ENCODE results near the gene BCL2L15.
A peak's percentile ranks its signal among the peaks of the same experiment; 100 is the strongest.

Gene BCL2L15

GRCh38 chr1:113846391-113847035 is 40.9 kb downstream of the BCL2L15 start:
- in situ Hi-C loops (cut with MboI; ENCODE audit: low pct_unique_long_range_greater_than_20kb, low sequenced_read_pairs), result no loop called here
- no peak for DNase-seq

- in situ Hi-C loops (cut with MboI; ENCODE audit: low pct_unique_long_range_greater_than_20kb, low sequenced_read_pairs), result no loop called here
- DNase-seq, result no peak
Measured at GRCh38 chr1:113836534-113836933, 50.8 kb downstream of the BCL2L15 start.

- DNase-seq, result peak; percentile 58
- in situ Hi-C loops (cut with MboI; ENCODE audit: low pct_unique_long_range_greater_than_20kb, low sequenced_read_pairs), result no loop called here
Measured at GRCh38 chr1:113835686-113836290, 51.6 kb downstream of the BCL2L15 start.

- DNase-seq, result no peak
- in situ Hi-C loops (cut with MboI; ENCODE audit: low pct_unique_long_range_greater_than_20kb, low sequenced_read_pairs), result no loop called here
Measured at GRCh38 chr1:113834716-113835115, 52.7 kb downstream of the BCL2L15 start.
